Skeletal muscle satellite cell (primary cell): ENCODE measurements around the gene ZP3.
A peak's percentile ranks its signal among the peaks of the same experiment; 100 is the strongest.
"Not testable (repeated sequence)": the region's sequence is repeated elsewhere in the genome, so short reads cannot be mapped to it uniquely, and the experiment has no call there.

Source experiments
- H3K27me3 ChIP-seq: 2 replicates; pipeline ENCODE4 v1.7.0; 2013; ENCODE audit warnings: low read length; ENCODE audit not compliant: control insufficient read depth, insufficient read depth
- H3K36me3 ChIP-seq: 2 replicates; pipeline ENCODE4 v1.7.0; 2013; ENCODE audit warnings: mild to moderate bottlenecking, control low read depth, low read length; ENCODE audit not compliant: insufficient read depth
- H3K4me1 ChIP-seq: 2 replicates; pipeline ENCODE4 v1.7.0; 2013; ENCODE audit warnings: low read length; ENCODE audit not compliant: control insufficient read depth, insufficient read depth
- H3K4me2 ChIP-seq: 2 replicates; pipeline ENCODE4 v1.7.0; 2013; ENCODE audit warnings: mild to moderate bottlenecking, low read length
- H3K4me3 ChIP-seq: 2 replicates; pipeline ENCODE4 v1.7.0; 2013; ENCODE audit warnings: low read length
- H3K9ac ChIP-seq: 2 replicates; pipeline ENCODE4 v1.7.0; 2013; ENCODE audit warnings: mild to moderate bottlenecking, low read depth, low read length, moderate library complexity
- H3K9me3 ChIP-seq: replicated peaks from 2 replicates; pipeline ENCODE4 v1.7.0; 2013; ENCODE audit warnings: mild to moderate bottlenecking, control low read depth, low read length

Gene ZP3

DNA sequence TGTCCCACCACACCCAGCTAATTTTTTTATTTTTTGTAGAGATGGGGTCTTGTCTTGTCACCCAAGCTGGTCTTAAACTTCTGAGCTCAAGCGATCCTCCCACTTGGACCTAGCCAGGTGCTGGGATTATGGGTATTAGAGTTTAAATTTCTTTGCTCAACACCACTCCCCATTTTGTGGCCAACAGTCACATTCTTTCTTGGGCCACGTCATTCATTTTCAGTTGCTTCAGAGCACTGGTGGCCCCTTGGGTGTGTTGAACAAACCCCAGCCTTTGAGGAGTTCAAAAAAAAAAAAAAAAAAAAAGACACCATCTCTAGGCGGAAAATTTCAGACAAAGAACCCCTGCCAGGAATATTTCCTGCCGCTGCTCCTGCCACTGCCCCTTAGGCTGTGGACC, 32.3 kb downstream of the ZP3 start:
- H3K36me3 ChIP-seq, H3K27me3 ChIP-seq, H3K4me3 ChIP-seq, H3K4me2 ChIP-seq, H3K4me1 ChIP-seq, H3K9ac ChIP-seq, H3K9me3 ChIP-seq: not testable (repeated sequence)

- H3K9me3 ChIP-seq = not testable (repeated sequence)
These were observed 33.8 kb downstream of the ZP3 start for GRCh38 chr7:76458504-76458903.

GRCh38 chr7:76460767-76461166, 36.0 kb downstream of the ZP3 start:
- not testable (repeated sequence) for H3K4me2 ChIP-seq, H3K4me1 ChIP-seq, H3K27me3 ChIP-seq, H3K9ac ChIP-seq, H3K9me3 ChIP-seq, H3K4me3 ChIP-seq, H3K36me3 ChIP-seq

More at GRCh38 chr7:76458504-76458903, 33.8 kb downstream of the ZP3 start:
- not testable (repeated sequence) for H3K4me1 ChIP-seq, H3K4me2 ChIP-seq, H3K4me3 ChIP-seq, H3K27me3 ChIP-seq, H3K9ac ChIP-seq, H3K36me3 ChIP-seq

DNA sequence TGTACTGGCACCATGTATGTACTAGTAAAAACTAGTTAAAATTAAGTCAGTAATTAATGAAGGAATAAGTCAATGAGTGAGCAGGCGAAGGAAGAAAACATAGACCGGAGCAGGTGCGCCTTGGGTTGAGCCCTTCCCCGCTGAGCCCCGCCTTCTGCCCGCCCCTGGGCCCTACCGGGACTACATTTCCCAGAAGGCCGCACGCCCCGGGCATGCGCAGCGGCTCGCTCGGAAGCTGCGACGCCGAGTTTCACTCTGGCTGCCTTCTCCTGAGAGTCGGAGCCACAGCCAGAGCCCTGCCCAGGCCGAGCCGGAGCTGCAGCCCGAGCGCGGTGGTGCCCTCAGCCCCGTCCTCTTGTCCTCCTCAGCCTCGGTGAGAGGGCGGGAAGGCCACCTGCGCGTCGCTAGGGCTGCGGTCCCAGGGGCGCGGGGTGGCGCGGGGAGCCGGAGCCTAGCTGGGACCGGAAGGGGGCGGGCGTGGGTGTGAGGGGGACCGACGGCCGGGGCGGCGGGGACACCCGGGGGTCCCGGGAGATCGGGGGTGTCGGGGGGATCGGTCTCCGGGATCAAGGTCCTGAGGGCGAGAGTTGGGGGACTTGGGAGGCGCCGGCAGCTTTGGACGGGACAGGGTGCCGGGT, 36.8 kb downstream of the ZP3 start, which contains the start of gene DTX2:
Gene DTX2, plus strand, starts transcription at position 246 of the 638 bp plus-strand sequence. CDS start 18,801 bp downstream, outside the sequence.
- H3K27me3 ChIP-seq, H3K9me3 ChIP-seq, H3K4me1 ChIP-seq, H3K4me2 ChIP-seq, H3K36me3 ChIP-seq: not testable (repeated sequence)
- peak within 1 kb of the TSS; percentile 68 for H3K4me3 ChIP-seq
- peak within 1 kb of the TSS; percentile 54 for H3K9ac ChIP-seq

GRCh38 chr7:76462271-76462882, 37.6 kb downstream of the ZP3 start:
- H3K4me3 ChIP-seq, H3K4me1 ChIP-seq, H3K9ac ChIP-seq, H3K9me3 ChIP-seq, H3K4me2 ChIP-seq, H3K36me3 ChIP-seq, H3K27me3 ChIP-seq: not testable (repeated sequence)

GRCh38 chr7:76464959-76465358, 40.2 kb downstream of the ZP3 start:
- H3K9ac ChIP-seq, H3K4me3 ChIP-seq, H3K4me2 ChIP-seq, H3K27me3 ChIP-seq, H3K36me3 ChIP-seq, H3K9me3 ChIP-seq, H3K4me1 ChIP-seq: not testable (repeated sequence)

DNA sequence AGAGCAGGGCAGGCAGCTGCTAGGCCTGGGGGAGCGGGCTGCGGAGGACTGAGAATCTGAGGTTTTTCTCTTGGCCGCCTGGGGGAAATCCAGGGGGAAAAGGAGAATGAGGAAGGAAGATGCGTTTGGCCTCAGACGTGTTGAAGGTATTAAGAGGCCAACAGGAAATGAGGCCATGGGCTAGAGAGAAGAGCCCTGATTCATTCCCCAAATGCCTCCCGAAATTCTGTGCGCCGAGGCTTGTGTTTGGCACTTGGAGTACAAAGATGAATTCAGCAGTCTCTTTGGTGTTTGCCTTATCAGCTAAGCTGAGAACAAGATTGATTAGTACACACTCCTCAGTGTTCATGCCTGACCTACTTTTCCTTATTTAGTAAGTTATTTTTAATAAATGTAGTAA, 41.2 kb downstream of the ZP3 start:
- H3K4me2 ChIP-seq, H3K27me3 ChIP-seq, H3K9ac ChIP-seq, H3K4me3 ChIP-seq, H3K9me3 ChIP-seq, H3K4me1 ChIP-seq, H3K36me3 ChIP-seq: not testable (repeated sequence)

DNA sequence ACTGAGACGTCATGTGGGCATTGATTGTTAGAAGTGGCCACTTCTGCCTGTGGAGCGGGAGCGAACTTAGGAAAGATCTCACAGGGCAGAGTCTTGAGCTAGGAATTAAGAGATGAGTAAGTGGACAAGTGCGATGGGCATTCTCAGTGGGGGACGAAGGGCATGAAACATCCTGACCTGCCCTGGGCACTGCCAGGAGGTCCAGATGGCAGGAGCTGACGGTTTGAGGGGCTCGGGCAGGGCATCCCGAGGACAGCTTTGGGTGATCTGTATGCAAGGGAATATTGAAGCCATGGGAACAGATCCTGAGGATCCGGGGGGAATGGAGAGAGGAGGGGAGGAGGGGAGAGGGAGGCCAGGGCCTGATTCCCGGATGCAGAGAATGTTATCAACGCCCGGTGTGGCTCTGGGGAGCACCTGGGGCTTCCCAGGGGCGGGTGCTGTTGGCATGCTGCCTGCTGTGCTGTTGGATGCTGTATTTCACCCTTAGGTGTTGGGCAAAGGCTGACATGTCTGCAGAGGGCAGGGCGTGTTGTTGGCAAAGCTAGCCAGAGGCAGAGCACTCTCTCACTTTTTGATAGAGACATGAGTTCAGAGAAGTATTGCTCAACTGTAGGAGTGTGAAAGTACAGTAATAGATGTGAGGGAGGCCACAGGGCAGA, 43.1 kb downstream of the ZP3 start:
- not testable (repeated sequence) for H3K9ac ChIP-seq, H3K4me2 ChIP-seq, H3K4me3 ChIP-seq, H3K9me3 ChIP-seq, H3K36me3 ChIP-seq, H3K27me3 ChIP-seq, H3K4me1 ChIP-seq

- not testable (repeated sequence) for H3K4me3 ChIP-seq, H3K4me2 ChIP-seq, H3K36me3 ChIP-seq, H3K27me3 ChIP-seq, H3K4me1 ChIP-seq, H3K9me3 ChIP-seq, H3K9ac ChIP-seq
These were observed 46.9 kb downstream of the ZP3 start for GRCh38 chr7:76471556-76472221.

DNA sequence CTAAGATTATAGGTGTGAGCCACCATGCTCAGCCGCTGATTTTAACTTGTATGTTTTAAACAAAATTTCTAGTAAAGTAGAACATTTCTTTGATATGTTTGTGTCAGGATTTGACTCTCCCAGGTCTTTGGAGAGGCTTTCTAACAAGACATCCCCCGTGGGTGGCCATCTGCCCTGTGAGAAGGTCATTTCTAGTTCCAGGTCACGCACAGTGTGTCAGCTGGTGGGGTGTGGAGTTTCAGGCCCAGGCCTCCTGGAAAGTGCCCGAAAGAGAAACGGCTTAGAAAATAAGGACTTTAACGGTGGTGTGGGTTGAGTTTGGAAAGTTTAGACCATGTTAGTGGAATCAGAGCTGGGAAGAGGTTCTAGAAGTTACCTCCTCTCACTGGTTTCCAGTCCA, 48.3 kb downstream of the ZP3 start:
- H3K9ac ChIP-seq = not testable (repeated sequence)

GRCh38 chr7:76476280-76476679, 51.5 kb downstream of the ZP3 start:
- not testable (repeated sequence) for H3K36me3 ChIP-seq, H3K4me3 ChIP-seq, H3K9me3 ChIP-seq, H3K4me2 ChIP-seq, H3K27me3 ChIP-seq, H3K9ac ChIP-seq, H3K4me1 ChIP-seq

More for the DNA sequence above, 48.3 kb downstream of the ZP3 start:
- not testable (repeated sequence) for H3K4me3 ChIP-seq, H3K27me3 ChIP-seq, H3K4me1 ChIP-seq, H3K36me3 ChIP-seq, H3K4me2 ChIP-seq, H3K9me3 ChIP-seq
